Cardiac atrium fibroblast (primary cell): ENCODE measurements around the gene GPR26. TPM values are rescaled to one million over a fixed set of nuclear protein-coding genes. Genes with fewer than 3 reads are reported as not detected.

ENCODE experiments used
- total RNA-seq: library from RNA; depleted of rRNA; stranded (reverse); fragments of >200 nt; gene quantifications from 2 replicates; pipeline ENCODE4 v1.2.3, GENCODE V29; 2015

The GPR26 gene
- not detected in 2 replicates for total RNA-seq

DNA sequence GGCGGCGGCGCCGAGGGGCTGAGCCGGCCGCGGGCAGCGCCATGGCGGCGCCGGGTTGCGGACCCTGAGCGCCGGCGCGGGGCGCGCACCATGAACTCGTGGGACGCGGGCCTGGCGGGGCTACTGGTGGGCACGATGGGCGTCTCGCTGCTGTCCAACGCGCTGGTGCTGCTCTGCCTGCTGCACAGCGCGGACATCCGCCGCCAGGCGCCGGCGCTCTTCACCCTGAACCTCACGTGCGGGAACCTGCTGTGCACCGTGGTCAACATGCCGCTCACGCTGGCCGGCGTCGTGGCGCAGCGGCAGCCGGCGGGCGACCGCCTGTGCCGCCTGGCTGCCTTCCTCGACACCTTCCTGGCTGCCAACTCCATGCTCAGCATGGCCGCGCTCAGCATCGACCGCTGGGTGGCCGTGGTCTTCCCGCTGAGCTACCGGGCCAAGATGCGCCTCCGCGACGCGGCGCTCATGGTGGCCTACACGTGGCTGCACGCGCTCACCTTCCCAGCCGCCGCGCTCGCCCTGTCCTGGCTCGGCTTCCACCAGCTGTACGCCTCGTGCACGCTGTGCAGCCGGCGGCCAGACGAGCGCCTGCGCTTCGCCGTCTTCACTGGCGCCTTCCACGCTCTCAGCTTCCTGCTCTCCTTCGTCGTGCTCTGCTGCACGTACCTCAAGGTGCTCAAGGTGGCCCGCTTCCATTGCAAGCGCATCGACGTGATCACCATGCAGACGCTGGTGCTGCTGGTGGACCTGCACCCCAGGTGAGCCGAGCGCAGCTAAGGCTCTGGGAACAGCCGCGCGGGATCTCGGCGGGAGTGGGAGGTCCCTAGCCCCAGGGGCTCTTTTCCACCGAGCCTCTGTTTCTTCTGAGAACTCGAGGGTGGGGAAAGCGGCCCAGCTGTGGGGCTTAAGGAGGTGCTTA is at the start of gene GPR26:
Gene GPR26 (plus strand): TSS at position 38 of the 919 bp plus-strand sequence. CDS start 53 bp downstream, at position 91.

Other genes starting within 250 kb of the GPR26 start
- gene CPXM2, start 225.5 kb downstream of the GPR26 start, total RNA-seq, result 0.18 and 2.1 TPM in 2 replicates